Measurements from ENCODE around the gene HK3.

DNA sequence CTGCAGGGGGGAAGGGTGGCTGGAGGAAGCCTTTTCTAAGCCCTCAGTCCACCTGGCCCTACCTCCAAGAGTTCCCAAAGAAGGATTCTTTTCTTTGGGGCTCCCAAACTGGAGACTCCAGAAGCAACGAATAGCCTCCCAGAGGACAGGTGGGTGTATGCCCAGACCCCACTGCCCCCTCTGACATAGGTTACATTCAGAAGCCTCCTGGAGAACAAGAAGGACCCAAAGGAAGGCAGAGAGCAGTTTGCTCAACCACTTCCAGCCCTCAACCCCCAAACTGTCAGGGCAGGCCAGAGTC is 10.3 kb downstream of the HK3 start:
- TF ChIP-seq, protein P1, sequence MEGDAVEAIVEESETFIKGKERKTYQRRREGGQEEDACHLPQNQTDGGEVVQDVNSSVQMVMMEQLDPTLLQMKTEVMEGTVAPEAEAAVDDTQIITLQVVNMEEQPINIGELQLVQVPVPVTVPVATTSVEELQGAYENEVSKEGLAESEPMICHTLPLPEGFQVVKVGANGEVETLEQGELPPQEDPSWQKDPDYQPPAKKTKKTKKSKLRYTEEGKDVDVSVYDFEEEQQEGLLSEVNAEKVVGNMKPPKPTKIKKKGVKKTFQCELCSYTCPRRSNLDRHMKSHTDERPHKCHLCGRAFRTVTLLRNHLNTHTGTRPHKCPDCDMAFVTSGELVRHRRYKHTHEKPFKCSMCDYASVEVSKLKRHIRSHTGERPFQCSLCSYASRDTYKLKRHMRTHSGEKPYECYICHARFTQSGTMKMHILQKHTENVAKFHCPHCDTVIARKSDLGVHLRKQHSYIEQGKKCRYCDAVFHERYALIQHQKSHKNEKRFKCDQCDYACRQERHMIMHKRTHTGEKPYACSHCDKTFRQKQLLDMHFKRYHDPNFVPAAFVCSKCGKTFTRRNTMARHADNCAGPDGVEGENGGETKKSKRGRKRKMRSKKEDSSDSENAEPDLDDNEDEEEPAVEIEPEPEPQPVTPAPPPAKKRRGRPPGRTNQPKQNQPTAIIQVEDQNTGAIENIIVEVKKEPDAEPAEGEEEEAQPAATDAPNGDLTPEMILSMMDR (conservative IDR thresholded peaks at IDR 0.05; ENCODE audit: low read depth, low read length), result no peak
- no peak for TF ChIP-seq EZH2phosphoT487 (IDR thresholded peaks at IDR 0.05; ENCODE audit: borderline replicate concordance, low read length)
- no peak for TF ChIP-seq EZH2 (IDR thresholded peaks at IDR 0.05; ENCODE audit: low read length, unreplicated experiment)
